ENCODE data around the gene PTTG1IP.

The PTTG1IP gene

GRCh38 chr21:44900559-44901251 lies 27.2 kb upstream of the PTTG1IP start:
- peaks cover 12% of the 10 kb centered on the region for H4K20me1 ChIP-seq (ENCODE audit: insufficient read depth, low read length)
- H3K27me3 ChIP-seq (ENCODE audit: insufficient read depth, low read length, poor library complexity): no peaks in the 10 kb centered on the region
- H3K4me2 ChIP-seq (ENCODE audit: insufficient read depth, low read length): no peak overlapping the region
- ATAC-seq (ENCODE audit: insufficient read depth, low read depth): no peak
- H3K27ac ChIP-seq (ENCODE audit: low read length): no peak overlapping the region
- peaks cover 3% of the 10 kb centered on the region for H3K9me3 ChIP-seq (ENCODE audit: insufficient read depth, low read length, severe bottlenecking)
- TF ChIP-seq EZH2 (IDR thresholded peaks at IDR 0.05; ENCODE audit: borderline replicate concordance, low read depth, low read length, severe bottlenecking) (no peak), CTCF (IDR thresholded peaks at IDR 0.05; ENCODE audit: borderline replicate concordance, extremely low read depth, low read length, poor library complexity, severe bottlenecking) (no peak)
- no peak overlapping the region for H2AFZ ChIP-seq (ENCODE audit: low read depth, low read length)
- H3K4me3 ChIP-seq (ENCODE audit: low read depth in 1 of 2, low read length in 2 of 2): no peak overlapping the region
- peaks cover 98% of the 10 kb centered on the region for H3K36me3 ChIP-seq (ENCODE audit: insufficient read depth, low read length)
- H3K4me1 ChIP-seq (ENCODE audit: insufficient read depth, low read length): no peaks in the 10 kb centered on the region
- no peaks in the 10 kb centered on the region for H3K79me2 ChIP-seq (ENCODE audit: insufficient read depth, low read length)
- no peak for DNase-seq
- no peak overlapping the region for H3K9ac ChIP-seq (ENCODE audit: low read depth, low read length)

GRCh38 chr21:44899768-44900558 lies 26.5 kb upstream of the PTTG1IP start:
- no peaks in the 10 kb centered on the region for H3K4me1 ChIP-seq (ENCODE audit: insufficient read depth, low read length)
- H3K79me2 ChIP-seq (ENCODE audit: insufficient read depth, low read length): no peaks in the 10 kb centered on the region
- DNase-seq (no peak), ATAC-seq (ENCODE audit: insufficient read depth, low read depth) (no peak)
- no peak overlapping the region for H3K27ac ChIP-seq (ENCODE audit: low read length)
- peaks cover 3% of the 10 kb centered on the region for H3K9me3 ChIP-seq (ENCODE audit: insufficient read depth, low read length, severe bottlenecking)
- H4K20me1 ChIP-seq (ENCODE audit: insufficient read depth, low read length): peaks cover 12% of the 10 kb centered on the region
- peaks cover 90% of the 10 kb centered on the region for H3K36me3 ChIP-seq (ENCODE audit: insufficient read depth, low read length)
- no peaks in the 10 kb centered on the region for H3K27me3 ChIP-seq (ENCODE audit: insufficient read depth, low read length, poor library complexity)
- no peak overlapping the region for H3K4me2 ChIP-seq (ENCODE audit: insufficient read depth, low read length)
- no peak overlapping the region for H3K9ac ChIP-seq (ENCODE audit: low read depth, low read length)
- no peak overlapping the region for H3K4me3 ChIP-seq (ENCODE audit: low read depth in 1 of 2, low read length in 2 of 2)
- TF ChIP-seq EZH2 (IDR thresholded peaks at IDR 0.05; ENCODE audit: borderline replicate concordance, low read depth, low read length, severe bottlenecking) (no peak), CTCF (IDR thresholded peaks at IDR 0.05; ENCODE audit: borderline replicate concordance, extremely low read depth, low read length, poor library complexity, severe bottlenecking) (no peak)
- no peak overlapping the region for H2AFZ ChIP-seq (ENCODE audit: low read depth, low read length)

DNA sequence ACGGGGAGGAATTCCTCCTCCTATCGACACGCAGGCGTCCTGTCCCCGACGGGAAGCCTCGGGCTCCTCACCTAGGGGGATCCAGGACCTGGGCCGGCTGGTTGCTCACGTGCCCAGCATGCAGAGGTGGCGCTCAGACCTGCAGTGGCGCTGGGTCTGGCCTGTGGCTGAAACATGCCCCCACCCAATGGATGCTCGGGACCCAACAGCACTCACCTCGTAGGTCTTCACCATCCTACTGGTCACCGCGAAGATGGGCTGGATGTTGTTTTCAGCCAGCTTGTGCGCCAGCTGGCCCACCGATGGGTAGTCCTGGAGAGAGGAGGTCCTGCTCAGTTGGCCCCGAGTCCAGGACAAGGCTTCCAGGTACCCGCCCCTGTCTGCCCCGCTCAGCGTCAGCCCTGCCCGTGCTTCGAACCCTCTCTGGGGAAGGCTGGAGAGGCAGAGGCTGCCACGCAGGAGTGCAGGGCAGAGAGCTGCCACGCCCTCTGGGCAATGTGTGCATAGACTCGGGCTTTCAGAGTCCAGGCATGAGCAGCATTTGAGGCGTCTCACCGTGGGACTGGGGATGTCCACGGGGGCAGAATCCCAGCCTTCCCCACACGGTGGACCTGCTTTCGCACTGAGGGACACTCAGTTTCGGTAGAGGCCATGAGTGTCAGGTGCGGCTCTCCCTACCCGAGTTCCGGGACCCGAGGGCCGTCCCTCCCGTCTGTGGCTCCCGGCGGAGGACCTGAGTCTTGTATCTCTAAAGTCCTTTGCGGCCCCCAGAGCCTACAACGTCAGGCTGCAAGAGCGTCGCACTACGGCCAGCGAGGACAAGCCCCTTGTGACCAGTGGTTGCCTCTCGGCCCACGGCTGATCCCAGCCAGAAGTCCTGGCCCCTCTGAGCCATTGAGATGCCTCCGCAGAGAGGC lies 25.6 kb upstream of the PTTG1IP start:
- ATAC-seq (ENCODE audit: insufficient read depth, low read depth) (no peak), DNase-seq (no peak)
- H4K20me1 ChIP-seq (ENCODE audit: insufficient read depth, low read length): peaks cover 12% of the 10 kb centered on the region
- no peak overlapping the region for H3K4me2 ChIP-seq (ENCODE audit: insufficient read depth, low read length)
- H3K9me3 ChIP-seq (ENCODE audit: insufficient read depth, low read length, severe bottlenecking): peaks cover 3% of the 10 kb centered on the region
- H3K27ac ChIP-seq (ENCODE audit: low read length): no peak overlapping the region
- no peaks in the 10 kb centered on the region for H3K79me2 ChIP-seq (ENCODE audit: insufficient read depth, low read length)
- H3K27me3 ChIP-seq (ENCODE audit: insufficient read depth, low read length, poor library complexity): no peaks in the 10 kb centered on the region
- no peak overlapping the region for H2AFZ ChIP-seq (ENCODE audit: low read depth, low read length)
- peaks cover 83% of the 10 kb centered on the region for H3K36me3 ChIP-seq (ENCODE audit: insufficient read depth, low read length)
- no peak overlapping the region for H3K9ac ChIP-seq (ENCODE audit: low read depth, low read length)
- TF ChIP-seq EZH2 (IDR thresholded peaks at IDR 0.05; ENCODE audit: borderline replicate concordance, low read depth, low read length, severe bottlenecking) (no peak), CTCF (IDR thresholded peaks at IDR 0.05; ENCODE audit: borderline replicate concordance, extremely low read depth, low read length, poor library complexity, severe bottlenecking) (no peak)
- H3K4me3 ChIP-seq (ENCODE audit: low read depth in 1 of 2, low read length in 2 of 2): no peak overlapping the region
- no peaks in the 10 kb centered on the region for H3K4me1 ChIP-seq (ENCODE audit: insufficient read depth, low read length)
